ENCODE data around the gene LYPD8.

LYPD8 gene

GRCh38 chr1:248757784-248758195, 2.2 kb upstream of the LYPD8 start:
- no peak for DNase-seq (ENCODE audit: low read depth)

DNA sequence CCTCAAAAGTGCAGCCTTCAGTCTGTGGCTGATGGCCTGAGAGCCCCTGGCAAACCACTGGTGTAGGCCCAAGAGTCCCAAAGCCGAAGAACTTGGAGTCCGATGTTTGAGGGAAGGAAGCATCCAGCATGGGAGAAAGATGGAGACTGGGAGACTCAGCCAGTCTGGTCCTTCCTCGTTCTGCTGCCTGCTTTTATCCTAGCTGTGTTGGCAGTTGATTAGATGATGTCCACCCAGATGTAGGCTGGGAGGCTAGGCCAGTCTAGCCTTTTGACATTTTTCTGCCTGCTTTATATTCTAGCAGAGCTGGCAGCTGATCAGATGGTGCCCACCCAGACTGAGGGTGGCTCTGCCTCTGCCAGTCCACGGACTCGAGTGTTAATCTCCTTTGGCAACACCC, 1.1 kb upstream of the LYPD8 start:
- no peak for DNase-seq (ENCODE audit: low read depth)

- DNase-seq (ENCODE audit: low read depth), result no peak
Measured at GRCh38 chr1:248756151-248756550, 592 bp upstream of the LYPD8 start.

DNA sequence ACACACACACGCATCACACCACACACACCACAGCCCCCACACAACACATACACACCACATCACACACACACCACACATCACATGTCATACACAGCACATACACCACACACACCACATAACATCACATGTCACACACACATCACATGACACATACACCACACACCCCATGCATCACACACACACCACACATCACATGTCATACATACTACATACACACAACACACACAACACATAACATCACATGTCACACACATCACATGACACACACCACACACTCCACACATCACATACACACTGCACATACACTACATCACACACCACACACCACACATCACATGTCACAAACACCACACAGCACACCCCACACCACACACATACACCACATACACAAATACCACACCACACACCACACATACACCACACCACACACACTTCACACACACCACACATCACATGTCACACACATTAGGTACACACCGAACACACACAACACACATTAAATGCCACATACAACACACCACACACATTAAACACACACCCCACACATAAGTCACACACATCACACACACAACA, 1.8 kb downstream of the LYPD8 start:
- DNase-seq (ENCODE audit: low read depth), result no peak

- DNase-seq (ENCODE audit: low read depth), result no peak
Measured at GRCh38 chr1:248753029-248753594, 2.4 kb downstream of the LYPD8 start.

DNA sequence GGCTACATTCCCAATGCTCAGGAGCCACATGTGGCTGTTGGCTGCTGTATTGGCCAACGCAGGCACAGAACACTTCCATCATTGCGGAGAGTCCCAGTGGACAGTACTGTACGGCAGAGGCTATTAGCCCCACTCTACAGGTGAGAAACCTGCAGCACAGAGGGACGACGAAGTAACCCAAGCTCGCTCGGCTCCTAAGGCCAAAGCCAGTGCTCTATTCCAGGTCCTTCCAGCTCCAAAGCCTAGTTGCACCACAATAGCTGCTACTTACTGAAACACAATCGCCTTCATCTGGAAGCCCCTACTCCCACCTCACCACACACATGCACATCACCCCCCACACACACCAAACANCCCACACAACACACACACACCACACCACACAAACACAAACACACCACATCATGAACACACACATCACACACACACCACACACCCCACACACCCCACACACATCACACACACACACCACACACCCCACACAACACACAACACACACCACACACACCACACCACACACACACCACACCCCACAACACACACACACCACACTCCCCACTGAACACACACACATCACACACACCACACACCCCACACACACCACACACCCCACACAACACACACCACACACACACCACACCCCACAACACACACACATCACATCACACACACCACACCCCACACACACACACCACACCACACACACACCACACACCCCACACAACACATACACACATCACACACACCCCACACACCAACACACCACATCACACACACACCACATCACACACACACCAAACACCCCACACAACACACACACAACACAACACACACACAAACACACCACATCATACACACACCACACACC, 3.2 kb downstream of the LYPD8 start:
- DNase-seq (ENCODE audit: low read depth), result no peak

DNA sequence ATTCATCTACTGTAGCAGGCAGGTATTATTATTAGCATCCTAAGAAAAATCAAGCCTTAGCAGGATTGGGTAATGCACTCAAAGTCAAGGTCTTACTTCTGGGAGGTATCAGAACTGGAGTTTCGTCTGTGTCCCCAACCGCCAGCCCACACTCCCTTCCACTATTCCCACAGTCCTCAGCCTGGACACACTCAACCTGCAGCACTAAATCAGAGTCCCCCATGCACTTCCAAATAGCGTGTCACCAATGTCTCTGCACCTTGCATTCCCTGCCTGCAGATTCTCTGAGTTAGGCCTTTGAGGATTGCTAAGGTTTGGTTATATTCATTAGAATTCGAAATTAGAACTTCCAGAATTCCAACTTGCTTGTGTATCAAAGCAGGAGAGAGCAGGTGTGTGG, 3.9 kb downstream of the LYPD8 start:
- no peak for DNase-seq (ENCODE audit: low read depth)

- no peak for DNase-seq (ENCODE audit: low read depth)
Measured at GRCh38 chr1:248751142-248751541, 4.4 kb downstream of the LYPD8 start.

DNA sequence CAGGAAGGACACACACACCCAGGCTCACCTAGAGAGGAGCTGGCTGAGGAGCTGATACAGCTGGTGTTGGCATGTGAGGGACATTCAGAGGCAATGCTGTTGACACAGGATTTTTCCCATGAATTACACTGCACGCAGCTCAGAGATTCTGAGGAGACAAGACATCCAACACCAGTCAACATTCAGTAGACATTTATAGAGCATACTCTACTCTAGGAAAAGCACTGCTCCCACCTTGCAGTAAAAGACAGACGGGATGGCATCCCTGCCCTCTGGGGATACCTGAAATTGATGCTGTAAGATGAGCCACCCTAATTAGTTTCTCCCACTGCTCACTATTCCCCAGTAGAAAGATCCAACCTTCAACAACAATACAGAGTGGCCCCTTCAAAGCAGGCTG, 5.1 kb downstream of the LYPD8 start:
- DNase-seq (ENCODE audit: low read depth), result no peak

GRCh38 chr1:248748211-248748610, 7.3 kb downstream of the LYPD8 start:
- no peak for DNase-seq (ENCODE audit: low read depth)

DNA sequence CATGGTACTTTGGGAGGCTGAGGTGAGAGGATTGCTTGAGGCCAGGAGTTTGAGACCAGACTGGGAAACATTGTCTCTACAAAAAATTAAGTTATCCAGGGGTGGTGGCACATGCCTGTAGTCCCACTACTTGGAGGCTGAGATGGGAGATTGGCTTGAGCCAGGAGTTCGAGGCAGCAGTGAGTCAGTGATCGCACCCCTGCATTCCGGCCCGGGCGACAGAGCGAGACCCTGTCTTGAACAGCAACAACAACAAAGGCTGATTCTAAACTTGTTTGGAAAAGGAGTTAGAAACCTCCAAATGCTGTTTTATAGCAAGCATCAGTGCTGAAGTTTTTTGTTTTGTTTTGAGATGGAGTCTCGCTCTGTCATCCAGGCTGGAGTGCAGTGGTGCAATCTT, 14.7 kb downstream of the LYPD8 start:
- no peak for DNase-seq (ENCODE audit: low read depth)

GRCh38 chr1:248739572-248740205, 15.9 kb downstream of the LYPD8 start:
- no peak for DNase-seq (ENCODE audit: low read depth)

- DNase-seq (ENCODE audit: low read depth), result no peak
Measured at GRCh38 chr1:248737457-248737856, 18.1 kb downstream of the LYPD8 start.

- no peak for DNase-seq (ENCODE audit: low read depth)
Measured at GRCh38 chr1:248736977-248737376, 18.6 kb downstream of the LYPD8 start.

GRCh38 chr1:248733566-248733965, 22.0 kb downstream of the LYPD8 start:
- DNase-seq (ENCODE audit: low read depth), result no peak

- DNase-seq (ENCODE audit: low read depth), result no peak
Measured at GRCh38 chr1:248730507-248731335, 24.8 kb downstream of the LYPD8 start.

DNA sequence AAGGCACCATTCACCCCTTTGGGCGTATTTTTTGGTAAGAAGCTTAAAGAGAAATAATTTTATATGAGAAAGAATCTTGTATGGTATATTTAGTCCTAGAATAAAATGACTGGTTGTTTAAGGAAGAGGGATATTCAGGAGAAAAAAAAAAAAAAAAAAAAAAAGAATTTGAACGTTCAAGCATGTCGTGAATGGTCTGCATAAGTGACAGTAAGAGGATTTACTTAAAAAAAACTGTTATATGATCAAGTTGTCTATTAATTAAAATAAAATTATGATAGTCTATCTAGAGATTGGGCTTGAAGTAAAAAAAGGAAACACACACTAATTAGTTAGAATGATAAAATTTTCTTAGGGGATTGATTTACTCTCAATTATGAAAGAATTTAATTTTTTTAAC, 41.3 kb downstream of the LYPD8 start:
- no peak for DNase-seq (ENCODE audit: low read depth)

DNA sequence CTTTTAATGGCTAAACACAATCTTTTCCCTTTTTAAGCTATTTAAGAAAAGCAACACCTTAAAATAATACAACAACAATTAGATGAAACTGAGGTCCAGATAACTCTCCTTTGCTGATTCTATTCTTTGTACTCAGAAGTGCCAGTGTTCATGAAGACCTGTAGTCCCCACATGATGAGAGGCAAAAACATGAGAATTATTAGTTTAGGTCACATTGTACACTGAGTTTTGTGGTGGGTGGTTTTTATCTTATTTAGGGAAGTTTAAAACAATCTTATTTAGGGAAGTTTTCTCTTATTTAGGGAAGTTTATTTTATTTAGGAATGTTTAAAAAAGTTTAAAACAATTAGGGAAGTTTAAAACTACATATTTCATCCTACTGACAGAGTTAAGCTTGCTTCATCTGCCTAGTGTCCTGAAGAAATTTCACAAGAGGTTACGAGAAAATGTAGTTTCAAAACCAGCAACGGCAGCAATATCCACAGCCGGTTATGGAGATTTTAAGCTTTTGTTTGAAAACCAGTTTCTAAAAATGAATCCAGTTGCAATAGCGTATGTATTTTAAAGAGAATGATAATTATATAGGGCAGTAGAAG, 45.2 kb downstream of the LYPD8 start:
- DNase-seq (ENCODE audit: low read depth), result no peak

DNA sequence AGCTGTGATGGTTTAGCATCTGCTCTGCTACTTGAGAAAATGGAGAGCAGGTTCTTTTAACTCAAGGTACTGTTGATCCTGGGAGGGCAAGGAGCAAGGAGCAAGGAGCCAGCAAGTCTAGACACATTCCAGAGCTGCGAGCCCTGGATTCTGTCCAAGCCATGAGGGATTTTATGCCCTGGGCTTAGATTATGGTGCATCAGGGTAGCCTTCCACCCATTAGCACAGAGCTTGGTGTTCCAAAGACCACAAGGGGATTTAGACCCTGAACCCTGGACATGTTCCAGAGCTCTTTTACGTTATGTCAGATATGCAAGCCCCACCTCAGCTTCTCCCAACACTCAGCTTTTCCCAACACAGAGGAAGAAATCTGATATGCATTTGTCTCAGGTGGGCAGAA, 51.0 kb downstream of the LYPD8 start:
- DNase-seq (ENCODE audit: low read depth), result no peak

GRCh38 chr1:248703674-248704073, 51.9 kb downstream of the LYPD8 start:
- DNase-seq (ENCODE audit: low read depth), result no peak

DNA sequence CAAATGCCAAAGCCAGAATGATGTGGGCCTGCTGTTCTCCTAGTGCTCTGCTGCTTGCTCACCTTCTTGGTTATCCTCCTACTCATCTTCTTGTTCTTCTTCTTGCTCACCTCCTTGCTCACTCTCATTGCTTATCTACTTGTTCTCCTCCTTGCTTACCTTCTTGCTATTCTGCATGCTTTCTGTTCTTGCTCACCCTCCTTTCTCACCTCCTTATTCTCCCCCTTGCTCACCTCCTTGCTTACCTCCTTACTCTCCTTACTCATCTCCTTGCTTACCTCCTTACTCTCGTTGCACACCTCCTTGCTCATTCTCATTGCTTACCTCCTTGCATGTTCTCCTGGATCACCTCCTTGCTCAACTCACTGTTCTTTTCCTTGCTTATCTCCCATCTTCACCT, 52.8 kb downstream of the LYPD8 start, which contains the start of gene OR14I1:
TSS of gene OR14I1 (minus strand) at position 53 of the 400 bp plus-strand sequence.
- DNase-seq (ENCODE audit: low read depth), result no peak

GRCh38 chr1:248699099-248699498, 56.5 kb downstream of the LYPD8 start:
- no peak for DNase-seq (ENCODE audit: low read depth)
